ENCODE data around the gene RNU5B-1. TPM values are rescaled to one million over a fixed set of nuclear protein-coding genes. Genes with fewer than 3 reads are reported as not detected.

RNU5B-1 gene
- total and polyA plus RNA-seq, 12 donors = 18.2 to 51.0 TPM; not detected in 10

DNA sequence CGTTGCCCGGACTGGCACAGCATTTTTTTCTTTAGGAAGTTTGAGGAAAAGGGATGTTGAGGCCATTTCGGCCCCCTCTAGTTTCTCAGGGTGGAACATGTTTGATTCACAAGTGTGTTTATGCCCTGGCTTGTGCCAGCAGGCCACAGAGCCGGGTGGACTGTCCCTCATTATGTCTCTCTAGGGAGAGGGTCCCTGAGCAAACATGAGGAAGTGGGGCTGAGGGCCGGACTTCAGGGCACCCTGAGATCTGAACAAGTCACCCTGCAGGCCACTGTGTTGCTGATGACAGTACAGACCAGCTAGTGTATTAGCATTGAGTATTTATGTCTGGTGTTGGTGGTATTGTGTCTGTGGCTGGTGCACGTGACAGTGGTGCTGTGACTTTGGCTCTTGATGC is 34.9 kb downstream of the RNU5B-1 start:
- DNase-seq = no peak
- TF ChIP-seq, protein P1, sequence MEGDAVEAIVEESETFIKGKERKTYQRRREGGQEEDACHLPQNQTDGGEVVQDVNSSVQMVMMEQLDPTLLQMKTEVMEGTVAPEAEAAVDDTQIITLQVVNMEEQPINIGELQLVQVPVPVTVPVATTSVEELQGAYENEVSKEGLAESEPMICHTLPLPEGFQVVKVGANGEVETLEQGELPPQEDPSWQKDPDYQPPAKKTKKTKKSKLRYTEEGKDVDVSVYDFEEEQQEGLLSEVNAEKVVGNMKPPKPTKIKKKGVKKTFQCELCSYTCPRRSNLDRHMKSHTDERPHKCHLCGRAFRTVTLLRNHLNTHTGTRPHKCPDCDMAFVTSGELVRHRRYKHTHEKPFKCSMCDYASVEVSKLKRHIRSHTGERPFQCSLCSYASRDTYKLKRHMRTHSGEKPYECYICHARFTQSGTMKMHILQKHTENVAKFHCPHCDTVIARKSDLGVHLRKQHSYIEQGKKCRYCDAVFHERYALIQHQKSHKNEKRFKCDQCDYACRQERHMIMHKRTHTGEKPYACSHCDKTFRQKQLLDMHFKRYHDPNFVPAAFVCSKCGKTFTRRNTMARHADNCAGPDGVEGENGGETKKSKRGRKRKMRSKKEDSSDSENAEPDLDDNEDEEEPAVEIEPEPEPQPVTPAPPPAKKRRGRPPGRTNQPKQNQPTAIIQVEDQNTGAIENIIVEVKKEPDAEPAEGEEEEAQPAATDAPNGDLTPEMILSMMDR (IDR thresholded peaks at IDR 0.05) = no peak
- Histone ChIP-seq H3K4me1 (peaks cover 0 to 3% (median 0%) of the 10 kb centered on the region in 9 donors), H3K9me3 (no peaks in the 10 kb centered on the region), H3K27me3 (peaks cover 0 to 14% (median 0%) of the 10 kb centered on the region in 7 donors), H3K27ac (no peak overlapping the region), H3K36me3 (no peaks in the 10 kb centered on the region), H3K4me3 (no peak overlapping the region)
- WGBS, 2 donors = 88 to 90% methylated on average over 6 of the region's 6 CpGs
- ATAC-seq = no peak
- intact Hi-C loops (cut with DNase I) = loop anchor here in 1 of 10 donors (5.0 kb wide), 1 partner anchor 33 kb away; no protein-coding TSS in a partner anchor

DNA sequence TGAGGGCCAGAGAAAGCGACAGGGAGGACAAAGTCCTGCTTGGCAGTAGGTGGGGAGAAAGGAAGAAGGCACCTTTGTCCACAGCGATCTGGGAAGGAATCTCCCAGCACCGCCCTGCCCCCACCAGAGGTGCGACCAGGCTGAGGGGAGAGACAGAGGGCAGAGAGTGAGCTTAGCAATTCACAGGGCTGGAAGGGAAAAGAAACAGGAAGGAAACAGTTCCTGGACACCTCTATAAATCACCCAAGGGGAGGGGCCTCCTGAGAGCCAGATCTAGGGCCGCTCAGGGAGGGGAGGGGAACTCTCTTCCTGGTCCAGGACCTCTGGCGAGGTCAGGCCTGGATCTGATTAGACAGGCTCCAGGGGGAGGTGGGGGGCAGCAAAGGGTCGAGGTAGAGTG is 35.4 kb downstream of the RNU5B-1 start:
- Histone ChIP-seq H3K4me1 (peaks cover 0 to 3% (median 0%) of the 10 kb centered on the region in 9 donors), H3K36me3 (no peaks in the 10 kb centered on the region), H3K27me3 (peaks cover 0 to 14% (median 0%) of the 10 kb centered on the region in 7 donors), H3K9me3 (no peaks in the 10 kb centered on the region), H3K27ac (no peak overlapping the region), H3K4me3 (no peak overlapping the region)
- intact Hi-C loops (cut with DNase I) = loop anchor here in 2 of 10 donors (5.0 kb wide), 2 partner anchors 32 to 37 kb away; partner anchors contain the start of gene IGDCC3 (in 1 of the 2)
- ATAC-seq (no peak), DNase-seq (no peak)
- WGBS, 2 donors = 50 to 65% methylated on average over 7 of the region's 7 CpGs
- TF ChIP-seq, protein P1 (IDR thresholded peaks at IDR 0.05) = no peak

DNA sequence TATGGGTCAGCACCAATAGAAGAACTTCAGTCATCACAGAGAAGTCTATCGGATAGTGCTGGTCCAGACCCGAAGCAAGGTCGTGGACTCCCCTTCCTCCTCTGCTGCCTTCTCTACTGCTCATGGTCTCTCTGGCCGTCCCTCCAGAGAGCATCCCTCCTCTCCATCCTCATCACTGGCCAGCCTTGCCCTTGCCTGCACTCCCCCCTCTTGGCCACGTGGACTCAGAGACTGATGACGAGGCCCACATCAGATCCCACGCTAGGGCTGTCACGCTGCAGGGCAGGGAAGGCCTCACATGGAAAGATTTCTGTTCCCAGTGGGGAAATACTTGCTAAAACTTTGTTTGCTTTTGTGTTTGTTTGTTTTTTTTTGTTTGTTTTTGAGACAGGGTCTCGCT is 38.0 kb downstream of the RNU5B-1 start:
- no peaks in the 10 kb centered on the region for H3K36me3 ChIP-seq
- 93 to 96% methylated on average over 9 of the region's 9 CpGs for WGBS, 2 donors
- intact Hi-C loops (cut with DNase I) = loop anchor here in 1 of 10 donors (5.0 kb wide), 1 partner anchor 35 kb away; the partner anchor contains the start of gene IGDCC3
- H3K27ac ChIP-seq = no peak overlapping the region
- no peak overlapping the region for H3K4me3 ChIP-seq
- no peak for ATAC-seq
- no peaks in the 10 kb centered on the region for H3K9me3 ChIP-seq
- H3K27me3 ChIP-seq = peaks cover 0 to 7% (median 0%) of the 10 kb centered on the region in 7 donors
- DNase-seq = no peak
- TF ChIP-seq, protein P1 (IDR thresholded peaks at IDR 0.05) = no peak
- peaks cover 0 to 3% (median 0%) of the 10 kb centered on the region in 9 donors for H3K4me1 ChIP-seq

DNA sequence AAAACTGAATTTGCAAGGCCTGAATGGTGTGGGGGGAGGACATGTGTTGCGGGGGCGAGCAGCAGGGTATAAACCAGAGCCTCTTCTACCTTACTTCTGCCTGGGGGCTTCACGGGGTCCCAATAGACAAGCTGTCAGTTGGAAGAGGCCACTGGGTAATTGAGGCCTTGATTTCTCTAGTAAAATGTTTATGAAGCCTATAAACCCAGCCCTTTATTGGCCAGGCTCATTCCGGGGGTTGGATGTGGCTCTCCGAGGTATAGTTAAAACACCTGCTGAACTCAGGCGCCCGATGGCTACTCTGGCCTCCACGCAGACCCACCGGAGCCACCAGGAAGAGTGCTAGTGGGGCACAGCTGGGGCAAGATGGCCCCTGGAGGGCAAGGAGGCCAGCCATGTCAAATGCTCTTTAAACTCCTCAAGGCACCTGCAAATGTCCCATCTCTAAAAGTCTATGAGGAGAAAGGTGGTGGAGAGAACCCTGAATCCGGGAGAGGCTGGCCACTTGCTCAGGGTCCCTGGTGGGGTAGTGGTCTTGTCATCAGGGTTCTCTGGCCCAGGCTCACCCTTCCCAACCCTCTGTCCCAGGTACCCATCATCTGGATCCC is 39.0 kb downstream of the RNU5B-1 start:
- TF ChIP-seq, protein P1 (IDR thresholded peaks at IDR 0.05) = no peak
- H3K27me3 ChIP-seq = peaks cover 0 to 10% (median 0%) of the 10 kb centered on the region in 7 donors
- ATAC-seq (no peak), DNase-seq (no peak)
- intact Hi-C loops (cut with DNase I) = loop anchor here in 1 of 10 donors (5.0 kb wide), 1 partner anchor 34 kb away; the partner anchor contains the start of gene IGDCC3
- H3K4me1 ChIP-seq = peaks cover 0 to 3% (median 0%) of the 10 kb centered on the region in 9 donors
- H3K27ac ChIP-seq = no peak overlapping the region
- no peaks in the 10 kb centered on the region for H3K36me3 ChIP-seq
- H3K9me3 ChIP-seq = no peaks in the 10 kb centered on the region
- H3K4me3 ChIP-seq = no peak overlapping the region
- WGBS, 2 donors = 95 to 97% methylated on average over 10 of the region's 10 CpGs

Data from heart right ventricle (tissue), 16 donors.